ENCODE results near the gene EFNB1. TPM values are rescaled to one million over a fixed set of nuclear protein-coding genes. Genes with fewer than 3 reads are reported as not detected.

EFNB1 gene
- total RNA-seq, 1 experiment from 2014 or later, result 31.1 TPM

DNA sequence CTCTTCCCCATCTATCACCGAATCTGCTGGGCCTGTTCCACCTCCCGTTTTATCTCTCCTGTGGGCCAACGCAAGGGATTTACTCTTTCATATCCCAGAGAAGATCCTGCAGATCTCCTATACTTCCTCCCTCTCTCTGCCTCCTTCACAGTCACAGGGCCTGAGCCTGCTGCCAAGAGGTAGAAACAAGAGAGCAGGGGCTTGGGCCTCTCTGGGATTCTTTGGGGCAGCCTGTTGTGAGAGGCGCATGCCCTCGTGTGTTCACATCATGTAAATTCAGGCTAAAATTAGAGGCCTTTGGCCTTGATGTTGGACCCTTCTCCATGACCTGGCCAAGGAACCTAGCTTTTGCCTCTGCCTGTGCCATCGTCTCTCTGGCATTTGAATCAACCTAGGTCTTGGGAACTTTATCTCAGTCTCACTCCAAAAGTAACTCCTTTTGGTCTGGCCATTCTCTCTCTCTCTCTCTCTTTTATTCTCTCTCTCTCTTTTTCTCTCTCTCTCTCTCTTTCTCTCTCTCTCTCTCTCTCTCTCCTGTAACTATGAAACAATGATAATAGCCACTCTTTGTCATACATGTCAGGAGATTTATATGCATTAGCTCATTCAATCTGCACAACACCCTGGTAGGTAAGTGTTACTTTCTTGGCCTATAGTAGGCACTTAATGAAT, 20.0 kb upstream of the EFNB1 start:
- DNase-seq, result no peak
- Histone ChIP-seq H3K9me3 (ENCODE audit: insufficient read depth, low read depth) (no peaks in the 10 kb centered on the region), H3K9me2 (ENCODE audit: insufficient read depth) (no peaks in the 10 kb centered on the region), H4K20me1 (ENCODE audit: insufficient read depth) (no peaks in the 10 kb centered on the region), H3K36me3 (ENCODE audit: low read depth) (no peaks in the 10 kb centered on the region), H3K4me1 (replicated peaks; ENCODE audit: insufficient read depth) (no peaks in the 10 kb centered on the region), H2AFZ (no peak overlapping the region), H3K79me2 (ENCODE audit: low read depth) (no peaks in the 10 kb centered on the region), H3K4me2 (no peak overlapping the region), H3F3A (ENCODE audit: insufficient read depth, low read depth) (no peaks in the 10 kb centered on the region), H3K4me3 (no peak overlapping the region), H3K27me3 (ENCODE audit: insufficient read depth, low read depth) (no peaks in the 10 kb centered on the region), H3K27ac (no peak overlapping the region)
- POLR2A ChIA-PET (ENCODE audit: unreplicated experiment), result no interaction called here
- no peak for TF ChIP-seq EZH2 (IDR thresholded peaks at IDR 0.05; ENCODE audit: low read depth)
- TF ChIP-seq CTCF (conservative IDR thresholded peaks at IDR 0.05), result no peak
- CTCF ChIA-PET, result no interaction called here
- intact Hi-C loops (cut with micrococcal nuclease; ENCODE audit: unreplicated experiment), result loop anchor here (5.0 to 10.0 kb wide), 2 partner anchors 294 to 612 kb away; no protein-coding TSS in a partner anchor
- no TSS peak for BruUV-seq (replicated peaks)

- TF ChIP-seq CTCF (conservative IDR thresholded peaks at IDR 0.05) (no peak), EZH2 (IDR thresholded peaks at IDR 0.05; ENCODE audit: low read depth) (no peak)
- intact Hi-C loops (cut with micrococcal nuclease; ENCODE audit: unreplicated experiment), result loop anchor here (5.0 kb wide), 1 partner anchor 633 kb away; no protein-coding TSS in a partner anchor
- CTCF ChIA-PET, result no interaction called here
- Histone ChIP-seq H3K4me1 (replicated peaks; ENCODE audit: insufficient read depth) (no peaks in the 10 kb centered on the region), H3K9me2 (ENCODE audit: insufficient read depth) (no peaks in the 10 kb centered on the region), H2AFZ (no peak overlapping the region), H3K79me2 (ENCODE audit: low read depth) (no peaks in the 10 kb centered on the region), H3F3A (ENCODE audit: insufficient read depth, low read depth) (no peaks in the 10 kb centered on the region), H3K36me3 (ENCODE audit: low read depth) (no peaks in the 10 kb centered on the region), H3K27me3 (ENCODE audit: insufficient read depth, low read depth) (no peaks in the 10 kb centered on the region), H3K27ac (no peak overlapping the region), H4K20me1 (ENCODE audit: insufficient read depth) (no peaks in the 10 kb centered on the region), H3K9me3 (ENCODE audit: insufficient read depth, low read depth) (no peaks in the 10 kb centered on the region), H3K4me3 (no peak overlapping the region), H3K4me2 (no peak overlapping the region)
- DNase-seq, result no peak
- no TSS peak for BruUV-seq (replicated peaks)
- POLR2A ChIA-PET (ENCODE audit: unreplicated experiment), result no interaction called here
Observed at GRCh38 chrX:68820476-68821110, 8.2 kb upstream of the EFNB1 start.

GRCh38 chrX:68821616-68822015, 7.2 kb upstream of the EFNB1 start:
- CTCF ChIA-PET, result no interaction called here

More at GRCh38 chrX:68821616-68822015, 7.2 kb upstream of the EFNB1 start:
- no peaks in the 10 kb centered on the region for H3K9me2 ChIP-seq (ENCODE audit: insufficient read depth)
- POLR2A ChIA-PET (ENCODE audit: unreplicated experiment), result no interaction called here
- H3K9me3 ChIP-seq (ENCODE audit: insufficient read depth, low read depth), result no peaks in the 10 kb centered on the region
- H2AFZ ChIP-seq, result no peak overlapping the region
- intact Hi-C loops (cut with micrococcal nuclease; ENCODE audit: unreplicated experiment), result loop anchor here (1.0 to 5.0 kb wide), 3 partner anchors 465 to 634 kb away; no protein-coding TSS in a partner anchor
- H3K4me3 ChIP-seq, result no peak overlapping the region
- H3K4me1 ChIP-seq (replicated peaks; ENCODE audit: insufficient read depth), result no peaks in the 10 kb centered on the region
- no peak overlapping the region for H3K27ac ChIP-seq
- H3K27me3 ChIP-seq (ENCODE audit: insufficient read depth, low read depth), result no peaks in the 10 kb centered on the region
- no peaks in the 10 kb centered on the region for H3F3A ChIP-seq (ENCODE audit: insufficient read depth, low read depth)
- no peak overlapping the region for H3K4me2 ChIP-seq
- DNase-seq, result no peak
- no peaks in the 10 kb centered on the region for H3K36me3 ChIP-seq (ENCODE audit: low read depth)
- H4K20me1 ChIP-seq (ENCODE audit: insufficient read depth), result no peaks in the 10 kb centered on the region
- BruUV-seq (replicated peaks), result no TSS peak
- H3K79me2 ChIP-seq (ENCODE audit: low read depth), result no peaks in the 10 kb centered on the region
- no peak for TF ChIP-seq EZH2 (IDR thresholded peaks at IDR 0.05; ENCODE audit: low read depth)
- TF ChIP-seq CTCF (conservative IDR thresholded peaks at IDR 0.05), result no peak
